ENCODE data around the gene SRRM3. TPM values are rescaled to one million over a fixed set of nuclear protein-coding genes. Genes with fewer than 3 reads are reported as not detected.
"Not testable (repeated sequence)": the region's sequence is repeated elsewhere in the genome, so short reads cannot be mapped to it uniquely, and the experiment has no call there.

Gene SRRM3
- total RNA-seq, 4 donors from 2014 or later, result 8.0 to 22.4 (median 10.8) TPM

DNA sequence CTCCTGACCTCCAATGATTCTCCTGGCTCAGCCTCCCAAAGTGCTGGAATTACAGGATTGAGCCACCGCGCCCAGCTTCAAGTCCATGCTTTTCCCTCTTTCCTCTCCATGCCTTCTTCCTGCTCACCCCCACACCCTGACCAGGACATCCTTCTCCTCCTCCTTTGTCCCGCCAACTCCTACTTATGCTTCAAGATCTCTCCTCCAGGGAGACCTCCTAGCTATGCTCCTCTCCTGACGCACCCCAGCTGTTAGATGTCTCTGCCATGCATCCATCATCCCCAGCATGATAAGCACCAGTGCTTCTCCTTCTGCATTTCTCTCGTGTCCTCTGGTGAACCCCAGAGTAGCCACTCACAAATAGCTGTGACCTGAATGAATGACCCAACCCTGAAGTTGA, 21.1 kb downstream of the SRRM3 start:
- WGBS, 2 donors, result 68 to 75% methylated on average over 5 of the region's 5 CpGs
- TF ChIP-seq POLR2A (IDR thresholded peaks at IDR 0.05), result no peak
- TF ChIP-seq, protein P1, sequence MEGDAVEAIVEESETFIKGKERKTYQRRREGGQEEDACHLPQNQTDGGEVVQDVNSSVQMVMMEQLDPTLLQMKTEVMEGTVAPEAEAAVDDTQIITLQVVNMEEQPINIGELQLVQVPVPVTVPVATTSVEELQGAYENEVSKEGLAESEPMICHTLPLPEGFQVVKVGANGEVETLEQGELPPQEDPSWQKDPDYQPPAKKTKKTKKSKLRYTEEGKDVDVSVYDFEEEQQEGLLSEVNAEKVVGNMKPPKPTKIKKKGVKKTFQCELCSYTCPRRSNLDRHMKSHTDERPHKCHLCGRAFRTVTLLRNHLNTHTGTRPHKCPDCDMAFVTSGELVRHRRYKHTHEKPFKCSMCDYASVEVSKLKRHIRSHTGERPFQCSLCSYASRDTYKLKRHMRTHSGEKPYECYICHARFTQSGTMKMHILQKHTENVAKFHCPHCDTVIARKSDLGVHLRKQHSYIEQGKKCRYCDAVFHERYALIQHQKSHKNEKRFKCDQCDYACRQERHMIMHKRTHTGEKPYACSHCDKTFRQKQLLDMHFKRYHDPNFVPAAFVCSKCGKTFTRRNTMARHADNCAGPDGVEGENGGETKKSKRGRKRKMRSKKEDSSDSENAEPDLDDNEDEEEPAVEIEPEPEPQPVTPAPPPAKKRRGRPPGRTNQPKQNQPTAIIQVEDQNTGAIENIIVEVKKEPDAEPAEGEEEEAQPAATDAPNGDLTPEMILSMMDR (IDR thresholded peaks at IDR 0.05), result no peak
- Histone ChIP-seq H3K4me3 (no peak overlapping the region), H3K36me3 (no peaks in the 10 kb centered on the region), H3K4me1 (peaks cover 0 to 4% (median 0%) of the 10 kb centered on the region in 3 donors), H3K27me3 (peaks cover 0 to 89% (median 0%) of the 10 kb centered on the region in 4 donors), H3K9me3 (no peaks in the 10 kb centered on the region), H3K27ac (no peak overlapping the region)
- intact Hi-C loops (cut with DNase I), result no loop called here
- no peak for DNase-seq

DNA sequence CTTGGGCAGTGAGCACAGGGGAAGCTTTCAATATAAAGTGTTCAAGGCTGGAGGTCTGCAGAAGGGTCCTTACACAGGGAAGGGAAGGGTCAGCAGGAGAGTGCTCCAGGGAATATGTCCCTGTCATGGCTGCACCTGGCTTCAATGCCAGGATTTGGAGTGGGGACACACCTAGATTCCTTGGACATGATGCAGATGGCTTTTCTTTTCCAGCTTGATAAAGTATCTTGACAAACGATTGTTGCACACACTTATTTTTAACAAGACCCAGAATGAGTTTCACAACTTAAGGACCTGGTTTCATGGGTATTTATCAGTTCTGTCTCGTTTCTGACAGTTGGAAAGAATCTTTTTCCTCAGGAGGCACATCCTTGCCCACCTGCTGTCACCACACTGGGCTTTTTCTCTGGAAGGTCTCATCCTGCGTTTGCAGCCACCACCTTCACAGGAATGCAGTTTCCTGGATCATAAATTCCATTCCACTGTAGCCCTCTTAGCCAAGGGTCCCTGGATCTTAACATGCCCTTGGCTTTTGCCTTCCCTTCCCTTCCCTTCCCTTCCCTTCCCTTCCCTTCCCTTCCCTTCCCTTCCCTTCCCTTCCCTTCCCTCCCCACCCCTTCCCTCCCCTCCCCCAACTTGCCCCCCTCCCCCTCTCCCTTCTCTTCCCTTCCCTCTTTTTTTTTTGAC, 21.7 kb downstream of the SRRM3 start:
- Histone ChIP-seq H3K9me3 (no peaks in the 10 kb centered on the region), H3K36me3 (no peaks in the 10 kb centered on the region), H3K4me3 (no peak overlapping the region), H3K27me3 (peaks cover 0 to 89% (median 0%) of the 10 kb centered on the region in 4 donors), H3K4me1 (peaks cover 0 to 4% (median 0%) of the 10 kb centered on the region in 3 donors), H3K27ac (no peak overlapping the region)
- no peak for DNase-seq
- WGBS, 2 donors, result 0 to 13% methylated on average over 3 of the region's 3 CpGs
- TF ChIP-seq, protein P1 (IDR thresholded peaks at IDR 0.05), result no peak
- TF ChIP-seq POLR2A (IDR thresholded peaks at IDR 0.05), result no peak
- intact Hi-C loops (cut with DNase I), result no loop called here

- H3K4me3 ChIP-seq, result no peak overlapping the region
- TF ChIP-seq POLR2A (IDR thresholded peaks at IDR 0.05), result no peak
- TF ChIP-seq, protein P1 (IDR thresholded peaks at IDR 0.05), result no peak
- no peak for DNase-seq
- H3K9me3 ChIP-seq, result no peaks in the 10 kb centered on the region
- intact Hi-C loops (cut with DNase I), result no loop called here
- H3K36me3 ChIP-seq, result no peaks in the 10 kb centered on the region
- H3K27me3 ChIP-seq, result peaks cover 0 to 89% (median 0%) of the 10 kb centered on the region in 4 donors
- WGBS, 2 donors, result 32 to 34% methylated on average over 11 of the region's 11 CpGs
- no peak overlapping the region for H3K27ac ChIP-seq
- H3K4me1 ChIP-seq, result peaks cover 0 to 4% (median 0%) of the 10 kb centered on the region in 3 donors
Measured at GRCh38 chr7:76224695-76225094, 23.0 kb downstream of the SRRM3 start.

DNA sequence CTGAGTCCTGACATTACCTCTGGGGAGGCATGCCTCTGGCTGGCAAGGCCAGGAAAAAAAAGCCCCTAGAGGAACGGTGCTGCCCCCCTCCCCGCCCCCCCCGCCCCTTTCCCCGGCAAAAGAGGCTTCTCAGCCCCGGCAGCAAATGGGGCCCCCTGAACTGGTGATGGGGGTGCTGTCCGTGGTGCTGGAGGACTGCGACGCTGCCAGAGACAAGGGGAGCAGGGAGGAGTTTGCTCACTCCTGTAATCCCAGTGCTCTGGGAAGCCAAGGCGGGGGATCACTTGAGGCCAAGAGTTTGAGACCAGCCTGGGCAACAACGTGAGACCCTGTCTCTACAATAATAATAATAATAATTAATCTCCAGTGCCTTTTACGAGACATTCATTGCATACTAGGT, 23.7 kb downstream of the SRRM3 start:
- Histone ChIP-seq H3K4me3 (no peak overlapping the region), H3K9me3 (no peaks in the 10 kb centered on the region), H3K27ac (no peak overlapping the region), H3K27me3 (peaks cover 0 to 89% (median 0%) of the 10 kb centered on the region in 4 donors), H3K4me1 (peaks cover 0 to 3% (median 0%) of the 10 kb centered on the region in 3 donors), H3K36me3 (no peaks in the 10 kb centered on the region)
- no peak for TF ChIP-seq POLR2A (IDR thresholded peaks at IDR 0.05)
- TF ChIP-seq, protein P1 (IDR thresholded peaks at IDR 0.05), result no peak
- intact Hi-C loops (cut with DNase I), result no loop called here
- no peak for DNase-seq
- WGBS, 2 donors, result 9 to 47% methylated on average over 2 to 7 of the region's 11 CpGs

DNA sequence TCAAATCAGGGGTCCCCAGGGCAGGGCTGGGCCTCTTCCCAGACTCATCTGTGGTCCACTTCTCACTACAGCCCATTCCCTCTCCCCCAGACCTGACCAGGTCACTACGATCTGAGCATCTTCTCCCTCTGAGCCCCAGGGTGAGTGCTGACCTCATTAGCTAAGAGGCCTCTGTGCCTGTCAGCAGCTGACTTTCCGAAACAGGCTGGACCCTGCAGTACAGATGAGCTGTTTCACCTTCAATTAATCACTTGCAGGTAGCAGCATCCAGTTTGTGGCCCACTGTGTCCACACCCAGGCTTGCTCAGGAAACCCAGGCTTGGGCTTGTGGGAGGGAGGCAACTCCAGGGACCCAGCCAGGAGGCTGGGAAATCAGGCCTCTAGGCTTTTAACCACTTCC, 24.3 kb downstream of the SRRM3 start:
- Histone ChIP-seq H3K4me1 (no peaks in the 10 kb centered on the region), H3K9me3 (no peaks in the 10 kb centered on the region), H3K27ac (no peak overlapping the region), H3K27me3 (peaks cover 0 to 89% (median 0%) of the 10 kb centered on the region in 4 donors), H3K4me3 (no peak overlapping the region), H3K36me3 (no peaks in the 10 kb centered on the region)
- TF ChIP-seq, protein P1 (IDR thresholded peaks at IDR 0.05), result no peak
- TF ChIP-seq POLR2A (IDR thresholded peaks at IDR 0.05), result no peak
- 29 to 40% methylated on average over 1 of the region's 2 CpGs for WGBS, 2 donors
- DNase-seq, result no peak
- intact Hi-C loops (cut with DNase I), result no loop called here

DNA sequence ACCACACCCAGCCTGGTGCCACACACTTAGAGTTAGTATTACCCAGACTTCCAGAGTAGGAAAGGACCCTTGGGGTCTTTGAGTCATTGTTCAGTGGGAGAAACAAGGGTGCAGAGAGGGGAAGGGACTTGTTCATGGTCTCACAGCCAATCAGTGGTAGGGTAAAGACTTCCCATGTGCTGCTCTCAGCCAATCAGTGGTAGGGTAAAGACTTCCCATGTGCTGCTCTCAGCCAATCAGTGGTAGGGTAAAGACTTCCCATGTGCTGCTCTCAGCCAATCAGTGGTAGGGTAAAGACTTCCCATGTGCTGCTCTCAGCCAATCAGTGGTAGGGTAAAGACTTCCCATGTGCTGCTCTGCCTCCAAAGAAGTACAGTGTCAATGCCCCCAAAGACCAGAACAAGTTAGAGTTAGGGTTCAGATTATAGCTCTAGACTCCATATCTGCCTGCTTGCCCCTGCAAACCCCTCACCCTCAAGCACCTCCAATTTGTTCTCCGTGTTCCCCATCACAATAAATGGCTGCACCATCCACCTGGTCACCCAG, 25.3 kb downstream of the SRRM3 start:
- 67 to 71% methylated on average over 1 of the region's 1 CpG for WGBS, 2 donors
- H3K36me3 ChIP-seq; H3K27ac ChIP-seq; H3K4me3 ChIP-seq; H3K9me3 ChIP-seq; intact Hi-C loops (cut with DNase I); H3K4me1 ChIP-seq; DNase-seq: not testable (repeated sequence)
- peaks cover 0 to 95% (median 0%) of the 10 kb centered on the region in 4 donors for H3K27me3 ChIP-seq

Measured in esophagus squamous epithelium (tissue), 5 donors.